Mucosa of descending colon (tissue), 3 donors: ENCODE measurements around the gene FBN1. TPM values are rescaled to one million over a fixed set of nuclear protein-coding genes. Genes with fewer than 3 reads are reported as not detected.

Source experiments
- ATAC-seq: fragments of 200-7000 bp; cut with Tn5 transposase; one replicate; pipeline ENCODE4 v1.9.1; 2020; ENCODE audit warnings: mild to moderate bottlenecking, moderate library complexity
- DNase-seq, 3 donors: peaks; one replicate each; pipeline ENCODE4 v3.0.0-alpha.2; 2020
- H3K36me3 ChIP-seq: fragments of 200-600 bp; one replicate; pipeline ENCODE4 v1.8.0; 2021; ENCODE audit warnings: low read depth, mild to moderate bottlenecking
- H3K4me1 ChIP-seq: fragments of 200-600 bp; one replicate; pipeline ENCODE4 v1.8.0; 2021; ENCODE audit warnings: low read depth, mild to moderate bottlenecking
- H3K4me3 ChIP-seq: fragments of 200-600 bp; one replicate; pipeline ENCODE4 v1.8.0; 2021; ENCODE audit warnings: mild to moderate bottlenecking
- H3K9me3 ChIP-seq: fragments of 200-600 bp; one replicate; pipeline ENCODE4 v1.8.0; 2021; ENCODE audit warnings: mild to moderate bottlenecking
- CTCF ChIP-seq: fragments of 200-600 bp; IDR thresholded peaks from one replicate; pipeline ENCODE4 v1.8.0; 2022; ENCODE audit warnings: antibody characterized with exemption, mild to moderate bottlenecking
- intact Hi-C, 2 donors: fragments of 100-400 bp; cut with DNase I in 1 of 2; cut with micrococcal nuclease in 1 of 2; formaldehyde crosslinking; loops; one replicate each; pipeline versions ENCODE4 v1.11.0 to v1.11.1; 2022; cut with DNase I, micrococcal nuclease
- total RNA-seq, 3 donors: library from RNA; stranded (reverse); fragmentation: NEBNext Ultra II Directional in 2 of 3; extraction: Animal tissue kit (Norgen Biotek cat#: 25700) in 2 of 3; gene quantifications; one replicate each; pipeline versions ENCODE4 v1.2.1 to v1.2.4, GENCODE V29; 2021 to 2023
- donor health status: DM: no; HTN: no; CAD: no; lungs with moderate emphysema.
- donor health status: DM: no; HTN: no; CAD: no.
- donor health status: DM: no; HTN: yes; CAD: no.

The FBN1 gene
- total RNA-seq, 3 donors from 2014 or later = 9.3 to 47.9 (median 35.9) TPM

- Histone ChIP-seq H3K4me1 (no peaks in the 10 kb centered on the region), H3K4me3 (no peak overlapping the region), H3K36me3 (no peaks in the 10 kb centered on the region), H3K9me3 (no peaks in the 10 kb centered on the region)
- DNase-seq (no peak), ATAC-seq (no peak)
- no peak for TF ChIP-seq CTCF
- intact Hi-C loops = no loop called here
These were observed 7.9 kb downstream of the FBN1 start for GRCh38 chr15:48637639-48638038.

GRCh38 chr15:48636511-48636910 lies 9.0 kb downstream of the FBN1 start:
- no peak overlapping the region for H3K4me3 ChIP-seq
- intact Hi-C loops = no loop called here
- H3K36me3 ChIP-seq = no peaks in the 10 kb centered on the region
- DNase-seq = no peak
- H3K9me3 ChIP-seq = no peaks in the 10 kb centered on the region
- no peak for TF ChIP-seq CTCF
- no peak for ATAC-seq
- no peaks in the 10 kb centered on the region for H3K4me1 ChIP-seq

- Histone ChIP-seq H3K4me1 (no peaks in the 10 kb centered on the region), H3K9me3 (no peaks in the 10 kb centered on the region), H3K36me3 (no peaks in the 10 kb centered on the region), H3K4me3 (no peak overlapping the region)
- no peak for ATAC-seq
- intact Hi-C loops = no loop called here
- no peak for DNase-seq
- no peak for TF ChIP-seq CTCF
These were observed 10.6 kb downstream of the FBN1 start for GRCh38 chr15:48634893-48635292.

- DNase-seq = no peak
- Histone ChIP-seq H3K4me1 (no peaks in the 10 kb centered on the region), H3K9me3 (no peaks in the 10 kb centered on the region), H3K36me3 (no peaks in the 10 kb centered on the region), H3K4me3 (no peak overlapping the region)
- no peak for TF ChIP-seq CTCF
- intact Hi-C loops = no loop called here
- ATAC-seq = no peak
These were observed 11.4 kb downstream of the FBN1 start for GRCh38 chr15:48634096-48634495.

GRCh38 chr15:48632651-48633050 lies 12.9 kb downstream of the FBN1 start:
- Histone ChIP-seq H3K4me1 (no peaks in the 10 kb centered on the region), H3K36me3 (no peaks in the 10 kb centered on the region), H3K4me3 (no peak overlapping the region), H3K9me3 (no peaks in the 10 kb centered on the region)
- DNase-seq (no peak), ATAC-seq (no peak)
- TF ChIP-seq CTCF = no peak
- intact Hi-C loops = no loop called here

GRCh38 chr15:48631176-48631770 lies 14.2 kb downstream of the FBN1 start:
- Histone ChIP-seq H3K4me1 (no peaks in the 10 kb centered on the region), H3K4me3 (no peak overlapping the region), H3K36me3 (no peaks in the 10 kb centered on the region), H3K9me3 (no peaks in the 10 kb centered on the region)
- intact Hi-C loops = no loop called here
- TF ChIP-seq CTCF = no peak
- ATAC-seq (no peak), DNase-seq (no peak)
